SU-DHL-6 (cell line): ENCODE measurements around the gene TMEM178A.

Experiments
- EZH2phosphoT487 ChIP-seq: fragments of 200-600 bp; sonication (generic), shearing (Covaris generic); conservative IDR thresholded peaks from 2 replicates; pipeline ENCODE4 v1.6.1; 2018; ENCODE audit warnings: mild to moderate bottlenecking, antibody characterized with exemption, low read length, moderate library complexity, mixed read lengths
- TF ChIP-seq, protein P1 (sequence below): fragments of 200-600 bp; sonication (generic); IDR thresholded peaks from one replicate; pipeline ENCODE4 v1.5.1; 2017; ENCODE audit warnings: antibody characterized with exemption, mild to moderate bottlenecking, low read length, moderate library complexity; ENCODE audit not compliant: insufficient read depth, poor library complexity, severe bottlenecking

DNA sequence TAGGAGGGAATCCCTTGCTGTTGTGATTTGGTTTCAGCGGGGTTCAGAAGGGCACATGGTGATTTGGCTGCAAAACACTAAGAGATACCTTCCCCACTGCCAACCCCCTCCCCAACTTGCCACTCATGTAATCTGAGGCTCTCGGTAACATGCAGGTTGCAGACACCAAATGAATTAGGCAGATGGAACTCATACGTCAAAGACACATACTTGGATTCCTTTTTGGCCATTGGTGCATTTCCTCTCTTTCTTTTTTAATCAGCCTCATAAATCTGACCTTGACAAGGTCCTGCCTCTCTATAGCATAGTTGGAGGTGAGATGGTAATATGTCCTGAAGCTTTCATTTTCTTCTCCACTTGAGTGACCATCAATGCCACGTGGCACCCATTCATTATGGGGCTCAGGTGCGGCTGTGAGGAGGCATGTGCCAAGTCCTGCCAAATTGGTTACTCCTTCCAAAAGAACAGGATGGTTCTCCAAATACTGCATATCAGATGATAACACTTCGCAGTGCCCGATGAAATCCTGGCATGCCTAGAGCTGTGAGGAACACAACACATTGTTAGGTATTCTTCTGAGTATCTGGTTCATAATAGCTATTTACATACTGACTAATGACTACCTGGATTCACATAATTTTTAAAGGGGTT, 8.3 kb upstream of the TMEM178A start:
- TF ChIP-seq, protein P1, sequence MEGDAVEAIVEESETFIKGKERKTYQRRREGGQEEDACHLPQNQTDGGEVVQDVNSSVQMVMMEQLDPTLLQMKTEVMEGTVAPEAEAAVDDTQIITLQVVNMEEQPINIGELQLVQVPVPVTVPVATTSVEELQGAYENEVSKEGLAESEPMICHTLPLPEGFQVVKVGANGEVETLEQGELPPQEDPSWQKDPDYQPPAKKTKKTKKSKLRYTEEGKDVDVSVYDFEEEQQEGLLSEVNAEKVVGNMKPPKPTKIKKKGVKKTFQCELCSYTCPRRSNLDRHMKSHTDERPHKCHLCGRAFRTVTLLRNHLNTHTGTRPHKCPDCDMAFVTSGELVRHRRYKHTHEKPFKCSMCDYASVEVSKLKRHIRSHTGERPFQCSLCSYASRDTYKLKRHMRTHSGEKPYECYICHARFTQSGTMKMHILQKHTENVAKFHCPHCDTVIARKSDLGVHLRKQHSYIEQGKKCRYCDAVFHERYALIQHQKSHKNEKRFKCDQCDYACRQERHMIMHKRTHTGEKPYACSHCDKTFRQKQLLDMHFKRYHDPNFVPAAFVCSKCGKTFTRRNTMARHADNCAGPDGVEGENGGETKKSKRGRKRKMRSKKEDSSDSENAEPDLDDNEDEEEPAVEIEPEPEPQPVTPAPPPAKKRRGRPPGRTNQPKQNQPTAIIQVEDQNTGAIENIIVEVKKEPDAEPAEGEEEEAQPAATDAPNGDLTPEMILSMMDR, result no peak
- TF ChIP-seq EZH2phosphoT487, result no peak
